Breast epithelium (tissue), 3 donors: Measurements from ENCODE around the gene SEC11A.

ENCODE experiments used
- POLR2A ChIP-seq: fragments of 450-650 bp; IDR thresholded peaks from one replicate; pipeline ENCODE4 v1.6.1; 2016; ENCODE audit warnings: antibody characterized with exemption, mild to moderate bottlenecking, moderate library complexity
- POLR2AphosphoS5 ChIP-seq, 3 donors: sonication (generic); formaldehyde crosslinking; IDR thresholded peaks; one replicate each; pipeline ENCODE4 v1.6.1; 2017; ENCODE audit warnings: antibody characterized with exemption in 3 of 3
- TF ChIP-seq, protein P1 (sequence below), 3 donors: fragments of 450-650 bp; IDR thresholded peaks; one replicate each; pipeline ENCODE4 v1.5.1; 2016 to 2017; ENCODE audit warnings: antibody characterized with exemption in 3 of 3, mild to moderate bottlenecking in 3 of 3, moderate library complexity in 3 of 3

DNA sequence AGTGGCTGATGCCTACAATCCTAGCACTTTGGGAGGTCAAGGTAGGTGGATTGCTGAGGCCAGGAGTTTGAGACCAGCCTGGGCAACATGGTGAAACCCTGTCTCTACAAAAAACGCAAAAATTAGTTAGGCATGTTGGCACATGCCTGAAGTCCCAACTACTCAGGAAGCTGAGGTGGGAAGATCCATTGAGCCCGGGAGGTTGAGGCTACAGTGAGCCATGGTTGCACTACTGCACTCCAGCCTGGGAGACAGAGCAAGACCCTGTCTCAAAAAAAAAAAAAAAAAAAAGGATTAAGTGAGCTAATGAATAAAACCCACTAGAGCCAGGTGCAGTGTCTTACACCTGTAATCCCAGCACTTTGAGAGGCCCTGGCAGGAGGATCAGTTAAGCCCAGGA is 6.7 kb upstream of the SEC11A start:
- TF ChIP-seq, protein P1, sequence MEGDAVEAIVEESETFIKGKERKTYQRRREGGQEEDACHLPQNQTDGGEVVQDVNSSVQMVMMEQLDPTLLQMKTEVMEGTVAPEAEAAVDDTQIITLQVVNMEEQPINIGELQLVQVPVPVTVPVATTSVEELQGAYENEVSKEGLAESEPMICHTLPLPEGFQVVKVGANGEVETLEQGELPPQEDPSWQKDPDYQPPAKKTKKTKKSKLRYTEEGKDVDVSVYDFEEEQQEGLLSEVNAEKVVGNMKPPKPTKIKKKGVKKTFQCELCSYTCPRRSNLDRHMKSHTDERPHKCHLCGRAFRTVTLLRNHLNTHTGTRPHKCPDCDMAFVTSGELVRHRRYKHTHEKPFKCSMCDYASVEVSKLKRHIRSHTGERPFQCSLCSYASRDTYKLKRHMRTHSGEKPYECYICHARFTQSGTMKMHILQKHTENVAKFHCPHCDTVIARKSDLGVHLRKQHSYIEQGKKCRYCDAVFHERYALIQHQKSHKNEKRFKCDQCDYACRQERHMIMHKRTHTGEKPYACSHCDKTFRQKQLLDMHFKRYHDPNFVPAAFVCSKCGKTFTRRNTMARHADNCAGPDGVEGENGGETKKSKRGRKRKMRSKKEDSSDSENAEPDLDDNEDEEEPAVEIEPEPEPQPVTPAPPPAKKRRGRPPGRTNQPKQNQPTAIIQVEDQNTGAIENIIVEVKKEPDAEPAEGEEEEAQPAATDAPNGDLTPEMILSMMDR (IDR thresholded peaks at IDR 0.05): no peak
- no peak for TF ChIP-seq POLR2A
- no peak for TF ChIP-seq POLR2AphosphoS5 (IDR thresholded peaks at IDR 0.05)
